Immature natural killer cell (primary cell): ENCODE data around the gene TMEM45B. TPM values are rescaled to one million over a fixed set of nuclear protein-coding genes. Genes with fewer than 3 reads are reported as not detected.
"Not testable (repeated sequence)": the region's sequence is repeated elsewhere in the genome, so short reads cannot be mapped to it uniquely, and the experiment has no call there.

Experiments used
- DNase-seq, 3 donors: peaks; one replicate each; pipeline ENCODE4 v3.0.0; 2022; ENCODE audit warnings: mixed read lengths in 1 of 3
- H3K27ac Mint-ChIP-seq, 6 donors: one replicate each; pipeline ENCODE4 v1.8.0; 2020; ENCODE audit warnings: mixed read lengths in 6 of 6, mild to moderate bottlenecking in 5 of 6, inconsistent platforms in 4 of 6, moderate library complexity in 3 of 6
- H3K27me3 Mint-ChIP-seq, 3 donors: one replicate each; pipeline ENCODE4 v1.8.0; 2020 to 2021; ENCODE audit warnings: low read depth in 3 of 3, mild to moderate bottlenecking in 3 of 3, mixed read lengths in 3 of 3, moderate library complexity in 3 of 3, inconsistent platforms in 1 of 3
- H3K36me3 Mint-ChIP-seq, 3 donors: one replicate each; pipeline ENCODE4 v1.8.0; 2020; ENCODE audit warnings: mixed read lengths in 3 of 3, inconsistent platforms in 2 of 3, mild to moderate bottlenecking in 2 of 3
- H3K4me1 Mint-ChIP-seq, 2 donors: one replicate each; pipeline ENCODE4 v1.8.0; 2020; ENCODE audit warnings: inconsistent platforms in 2 of 2, mild to moderate bottlenecking in 2 of 2, mixed read lengths in 2 of 2, moderate library complexity in 1 of 2
- H3K4me3 Mint-ChIP-seq, 5 donors: one replicate each; pipeline ENCODE4 v1.8.0; 2020; ENCODE audit warnings: mild to moderate bottlenecking in 5 of 5, mixed read lengths in 5 of 5, inconsistent platforms in 3 of 5, moderate library complexity in 3 of 5
- H3K9me3 Mint-ChIP-seq, 6 donors: one replicate each; pipeline ENCODE4 v1.8.0; 2020; ENCODE audit warnings: mild to moderate bottlenecking in 6 of 6, mixed read lengths in 6 of 6, inconsistent platforms in 4 of 6, moderate library complexity in 3 of 6
- polyA plus RNA-seq, 3 donors: library from polyadenylated mRNA; unstranded; fragments of 300-500 nt; fragmentation: Illumina TruSeq; gene quantifications; one replicate each; pipeline ENCODE4 v1.2.3, GENCODE V29; 2021

The TMEM45B gene
- polyA plus RNA-seq, 3 donors from 2014 or later = 0.10 TPM; not detected in 2

DNA sequence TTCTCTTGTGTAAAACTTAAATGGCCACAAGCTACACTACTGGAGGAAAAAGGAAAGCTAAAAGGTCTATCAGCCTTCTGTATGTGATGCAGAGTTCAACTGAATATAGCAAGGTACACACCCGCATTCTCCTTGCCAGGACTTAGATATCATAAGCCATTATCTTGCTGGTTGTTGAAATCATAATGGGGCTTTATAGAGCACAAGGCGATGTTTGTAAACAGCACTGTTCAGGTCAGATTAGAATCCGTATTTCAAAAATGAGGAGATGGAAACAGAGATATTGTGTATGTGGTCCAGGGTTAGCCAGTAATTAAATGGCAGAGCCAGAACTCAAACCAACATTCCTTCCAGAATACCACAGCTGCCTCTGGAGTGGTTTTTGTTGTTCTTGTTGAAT, 2.6 kb downstream of the TMEM45B start:
- not testable (repeated sequence) for H3K27ac Mint-ChIP-seq, H3K36me3 Mint-ChIP-seq, DNase-seq, H3K4me3 Mint-ChIP-seq
- Mint-ChIP-seq H3K9me3 (peaks cover 0 to 23% (median 3%) of the 10 kb centered on the region in 6 donors), H3K4me1 (peaks cover 19 to 32% of the 10 kb centered on the region in 2 donors), H3K27me3 (peaks cover 22 to 33% (median 27%) of the 10 kb centered on the region in 3 donors)

DNA sequence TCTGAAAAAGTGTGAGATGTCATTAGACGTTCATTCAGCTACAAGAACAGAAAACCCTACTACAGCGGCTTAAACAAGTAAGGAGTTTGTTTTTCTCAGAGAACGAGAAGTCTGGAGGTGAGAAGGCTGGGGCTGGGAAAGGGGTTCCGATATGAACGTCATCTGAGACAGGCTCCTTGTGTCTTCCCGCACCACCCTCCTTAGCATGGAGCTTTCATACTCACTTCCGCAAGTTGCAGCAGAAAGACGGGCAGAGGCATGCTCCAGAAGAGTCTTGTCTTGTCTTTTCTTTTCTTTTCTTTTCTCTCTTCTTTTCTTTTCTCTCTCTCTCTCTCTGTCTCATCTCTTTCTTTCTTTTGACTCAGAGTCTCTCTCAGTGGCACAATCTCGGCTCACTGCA, 3.6 kb downstream of the TMEM45B start:
- Mint-ChIP-seq H3K4me1 (peaks cover 13 to 22% of the 10 kb centered on the region in 2 donors), H3K36me3 (peaks cover 0 to 8% (median 3%) of the 10 kb centered on the region in 3 donors), H3K9me3 (peaks cover 0 to 13% (median 1%) of the 10 kb centered on the region in 6 donors), H3K27me3 (peaks cover 15 to 31% (median 22%) of the 10 kb centered on the region in 3 donors), H3K4me3 (no peak overlapping the region), H3K27ac (no peak overlapping the region)
- no peak for DNase-seq

GRCh38 chr11:129820228-129820627, 4.6 kb downstream of the TMEM45B start:
- peaks cover 4 to 12% of the 10 kb centered on the region in 2 donors for H3K4me1 Mint-ChIP-seq
- not testable (repeated sequence) for H3K27ac Mint-ChIP-seq, H3K36me3 Mint-ChIP-seq, H3K9me3 Mint-ChIP-seq, DNase-seq, H3K4me3 Mint-ChIP-seq
- peaks cover 10 to 31% (median 18%) of the 10 kb centered on the region in 3 donors for H3K27me3 Mint-ChIP-seq

- H3K36me3 Mint-ChIP-seq, H3K9me3 Mint-ChIP-seq, DNase-seq, H3K4me3 Mint-ChIP-seq, H3K4me1 Mint-ChIP-seq, H3K27ac Mint-ChIP-seq: not testable (repeated sequence)
- peaks cover 5 to 14% (median 13%) of the 10 kb centered on the region in 3 donors for H3K27me3 Mint-ChIP-seq
These were observed 7.6 kb downstream of the TMEM45B start for GRCh38 chr11:129823281-129823680.

DNA sequence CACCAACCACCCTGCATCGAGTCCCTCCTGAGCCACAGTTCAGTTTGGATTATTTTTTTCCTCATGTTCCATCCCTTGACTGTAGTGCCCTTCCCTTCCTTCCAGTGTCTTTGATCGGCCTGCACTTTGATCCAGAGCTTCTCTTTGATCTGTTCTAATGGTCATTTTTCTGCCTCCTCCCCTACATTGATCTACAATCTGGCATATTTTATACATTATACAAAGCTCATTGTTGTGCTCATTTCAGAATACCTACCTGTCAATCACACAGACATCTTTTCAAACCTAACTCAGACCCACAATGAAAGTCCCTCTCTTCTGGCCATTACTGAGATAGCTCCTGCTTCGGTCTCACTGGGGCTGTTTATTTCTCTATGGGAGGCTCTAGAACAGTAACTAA, 8.2 kb downstream of the TMEM45B start:
- not testable (repeated sequence) for H3K4me1 Mint-ChIP-seq, DNase-seq, H3K9me3 Mint-ChIP-seq, H3K4me3 Mint-ChIP-seq, H3K27ac Mint-ChIP-seq, H3K36me3 Mint-ChIP-seq
- H3K27me3 Mint-ChIP-seq = peaks cover 5 to 13% (median 10%) of the 10 kb centered on the region in 3 donors

DNA sequence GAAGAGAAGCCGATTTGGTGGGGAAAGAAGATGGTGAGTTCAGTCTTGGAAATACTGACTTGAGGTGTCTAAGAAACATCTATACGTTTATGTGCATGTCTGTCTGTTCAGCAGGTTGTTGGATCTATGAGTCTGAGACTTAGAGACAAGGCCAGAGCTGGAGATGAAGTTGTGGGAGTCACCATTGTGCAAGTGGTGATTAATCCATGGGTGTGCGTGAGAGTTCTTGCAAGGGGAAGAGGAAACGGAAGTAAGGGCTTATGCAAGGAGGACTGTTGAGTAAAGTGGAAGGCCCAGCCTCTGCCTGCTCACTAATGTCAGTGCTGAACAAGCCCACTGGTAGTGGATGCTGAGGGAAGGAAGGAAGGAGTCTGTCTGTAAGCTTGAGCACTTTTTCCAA, 9.7 kb downstream of the TMEM45B start:
- no peak for DNase-seq
- H3K4me1 Mint-ChIP-seq = no peaks in the 10 kb centered on the region
- H3K36me3 Mint-ChIP-seq = no peaks in the 10 kb centered on the region
- H3K27me3 Mint-ChIP-seq = peaks cover 2 to 12% (median 6%) of the 10 kb centered on the region in 3 donors
- no peak overlapping the region for H3K4me3 Mint-ChIP-seq
- peaks cover 0 to 1% (median 0%) of the 10 kb centered on the region in 6 donors for H3K9me3 Mint-ChIP-seq
- no peak overlapping the region for H3K27ac Mint-ChIP-seq

- Mint-ChIP-seq H3K27me3 (peaks cover 0 to 4% (median 0%) of the 10 kb centered on the region in 3 donors), H3K9me3 (peaks cover 0 to 1% (median 0%) of the 10 kb centered on the region in 6 donors), H3K4me1 (no peaks in the 10 kb centered on the region), H3K4me3 (no peak overlapping the region), H3K36me3 (no peaks in the 10 kb centered on the region), H3K27ac (no peak overlapping the region)
- DNase-seq = no peak
These were observed 12.7 kb downstream of the TMEM45B start for GRCh38 chr11:129828301-129828836.

DNA sequence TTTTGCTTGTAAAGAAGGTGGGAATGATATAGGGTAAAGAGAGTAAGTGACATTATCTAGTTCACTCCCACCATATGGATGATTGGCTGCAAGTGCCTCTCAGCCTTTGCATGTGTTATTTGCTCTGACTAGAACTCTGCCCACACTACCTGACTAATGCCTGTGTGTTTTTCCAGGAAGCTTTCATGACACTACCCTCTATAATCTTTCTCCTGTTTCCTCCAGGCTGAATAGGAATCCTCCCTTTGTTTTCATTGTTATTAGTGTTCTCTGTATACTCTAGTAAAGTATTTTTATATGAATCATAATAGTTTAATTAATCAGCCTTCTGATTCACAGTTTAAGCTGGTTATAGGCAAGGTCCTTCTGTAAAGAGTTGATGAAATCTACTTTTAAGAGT, 13.8 kb downstream of the TMEM45B start:
- H3K9me3 Mint-ChIP-seq, H3K27me3 Mint-ChIP-seq, H3K4me3 Mint-ChIP-seq, H3K27ac Mint-ChIP-seq, H3K36me3 Mint-ChIP-seq, H3K4me1 Mint-ChIP-seq, DNase-seq: not testable (repeated sequence)

- not testable (repeated sequence) for DNase-seq, H3K9me3 Mint-ChIP-seq
These were observed 15.6 kb downstream of the TMEM45B start for GRCh38 chr11:129831227-129831626.

GRCh38 chr11:129833260-129833659, 17.6 kb downstream of the TMEM45B start:
- DNase-seq, H3K27me3 Mint-ChIP-seq, H3K9me3 Mint-ChIP-seq, H3K4me1 Mint-ChIP-seq, H3K4me3 Mint-ChIP-seq, H3K36me3 Mint-ChIP-seq, H3K27ac Mint-ChIP-seq: not testable (repeated sequence)

More at GRCh38 chr11:129831227-129831626, 15.6 kb downstream of the TMEM45B start:
- not testable (repeated sequence) for H3K27ac Mint-ChIP-seq, H3K36me3 Mint-ChIP-seq, H3K27me3 Mint-ChIP-seq, H3K4me3 Mint-ChIP-seq, H3K4me1 Mint-ChIP-seq

GRCh38 chr11:129836423-129836891, 20.8 kb downstream of the TMEM45B start:
- H3K4me1 Mint-ChIP-seq, H3K4me3 Mint-ChIP-seq, H3K27me3 Mint-ChIP-seq, DNase-seq, H3K27ac Mint-ChIP-seq, H3K36me3 Mint-ChIP-seq, H3K9me3 Mint-ChIP-seq: not testable (repeated sequence)

DNA sequence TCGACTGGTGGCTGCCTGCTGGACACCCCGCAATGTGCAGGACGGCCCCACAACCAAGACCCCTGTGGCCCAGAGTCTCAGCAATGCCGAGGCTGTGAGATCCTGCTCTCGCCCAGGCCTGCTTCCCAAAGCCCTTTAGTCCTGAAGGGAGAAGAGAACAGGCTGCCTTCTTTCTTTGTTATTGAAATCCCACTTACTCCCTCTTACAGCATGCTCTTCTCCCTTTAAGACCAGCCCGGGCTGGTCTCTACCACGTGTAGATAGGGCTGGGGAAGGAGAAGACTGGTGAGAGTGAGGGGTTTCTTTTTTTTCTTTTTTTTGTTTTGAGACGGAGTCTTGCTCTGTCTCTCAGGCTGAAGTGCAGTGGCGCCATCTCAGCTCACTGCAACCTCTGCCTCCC, 21.3 kb downstream of the TMEM45B start:
- peaks cover 0 to 6% (median 6%) of the 10 kb centered on the region in 3 donors for H3K27me3 Mint-ChIP-seq
- no peak for DNase-seq
- no peak overlapping the region for H3K27ac Mint-ChIP-seq
- peaks cover 2 to 3% of the 10 kb centered on the region in 2 donors for H3K4me1 Mint-ChIP-seq
- no peaks in the 10 kb centered on the region for H3K36me3 Mint-ChIP-seq
- H3K4me3 Mint-ChIP-seq = no peak overlapping the region
- H3K9me3 Mint-ChIP-seq = no peaks in the 10 kb centered on the region

GRCh38 chr11:129840236-129840635, 24.6 kb downstream of the TMEM45B start:
- Mint-ChIP-seq H3K9me3 (no peaks in the 10 kb centered on the region), H3K36me3 (no peaks in the 10 kb centered on the region), H3K4me3 (no peak overlapping the region), H3K27ac (no peak overlapping the region), H3K27me3 (peaks cover 0 to 7% (median 6%) of the 10 kb centered on the region in 3 donors), H3K4me1 (peaks cover 4 to 8% of the 10 kb centered on the region in 2 donors)
- no peak for DNase-seq

- Mint-ChIP-seq H3K9me3 (no peaks in the 10 kb centered on the region), H3K27ac (no peak overlapping the region), H3K4me1 (peaks cover 11 to 23% of the 10 kb centered on the region in 2 donors), H3K27me3 (peaks cover 2 to 7% (median 6%) of the 10 kb centered on the region in 3 donors), H3K4me3 (no peak overlapping the region), H3K36me3 (no peaks in the 10 kb centered on the region)
- DNase-seq = no peak
These were observed 26.5 kb downstream of the TMEM45B start for GRCh38 chr11:129842138-129842537.
